ENCODE data around the gene KRTAP4-7.
"Not testable (repeated sequence)": the region's sequence is repeated elsewhere in the genome, so short reads cannot be mapped to it uniquely, and the experiment has no call there.

The KRTAP4-7 gene

GRCh38 chr17:41098481-41098880 lies 14.5 kb downstream of the KRTAP4-7 start:
- TF ChIP-seq CTCF (conservative IDR thresholded peaks at IDR 0.05; ENCODE audit: low read length): no peak
- H3K4me3 ChIP-seq (ENCODE audit: low read length): no peak overlapping the region
- peak; percentile 62 for DNase-seq (ENCODE audit: low read depth)

GRCh38 chr17:41099682-41100480 lies 15.9 kb downstream of the KRTAP4-7 start:
- DNase-seq (ENCODE audit: low read depth): peak; percentile 77
- not testable (repeated sequence) for H3K4me3 ChIP-seq (ENCODE audit: low read length)

- no peak for DNase-seq (ENCODE audit: low read depth)
Measured at GRCh38 chr17:41101586-41102259, 17.8 kb downstream of the KRTAP4-7 start, which contains the start of gene KRTAP4-16. Gene KRTAP4-16, minus strand, starts transcription at chr17:41102209. Its CDS starts 0 bp downstream, at chr17:41102209.

GRCh38 chr17:41103896-41104295 lies 19.9 kb downstream of the KRTAP4-7 start:
- no peak for DNase-seq (ENCODE audit: low read depth)
- no peak overlapping the region for H3K4me3 ChIP-seq (ENCODE audit: low read length)
- TF ChIP-seq CTCF (conservative IDR thresholded peaks at IDR 0.05; ENCODE audit: low read length): no peak

More at GRCh38 chr17:41101586-41102259, 17.8 kb downstream of the KRTAP4-7 start, which contains the start of gene KRTAP4-16:
- no peak within 1 kb of the TSS for H3K4me3 ChIP-seq (ENCODE audit: low read length)
- TF ChIP-seq CTCF (conservative IDR thresholded peaks at IDR 0.05; ENCODE audit: low read length): no peak

- DNase-seq (ENCODE audit: low read depth): peak; percentile 63
- not testable (repeated sequence) for H3K4me3 ChIP-seq (ENCODE audit: low read length)
Measured at GRCh38 chr17:41104386-41105038, 20.6 kb downstream of the KRTAP4-7 start.

GRCh38 chr17:41105347-41105746 lies 21.4 kb downstream of the KRTAP4-7 start, which contains the start of gene KRTAP4-9:
Gene KRTAP4-9, plus strand, starts transcription at chr17:41105389. Its CDS starts 0 bp downstream, at chr17:41105389.
- not testable (repeated sequence) for H3K4me3 ChIP-seq (ENCODE audit: low read length); DNase-seq (ENCODE audit: low read depth)

- DNase-seq (ENCODE audit: low read depth): peak; percentile 34
- H3K4me3 ChIP-seq (ENCODE audit: low read length): peak overlapping the region; percentile 30
- TF ChIP-seq CTCF (conservative IDR thresholded peaks at IDR 0.05; ENCODE audit: low read length): no peak
Measured at GRCh38 chr17:41107941-41108450, 24.0 kb downstream of the KRTAP4-7 start.

- not testable (repeated sequence) for DNase-seq (ENCODE audit: low read depth)
- H3K4me3 ChIP-seq (ENCODE audit: low read length): peak overlapping the region; percentile 30
Measured at GRCh38 chr17:41108728-41109386, 24.9 kb downstream of the KRTAP4-7 start.

Data from AG10803 (cell line).